ENCODE data around the gene GAS2. TPM values are rescaled to one million over a fixed set of nuclear protein-coding genes. Genes with fewer than 3 reads are reported as not detected.
A peak's percentile ranks its signal among the peaks of the same experiment; 100 is the strongest.

The GAS2 gene
- total RNA-seq, 1 donor from 2014 or later: 14.3 TPM

DNA sequence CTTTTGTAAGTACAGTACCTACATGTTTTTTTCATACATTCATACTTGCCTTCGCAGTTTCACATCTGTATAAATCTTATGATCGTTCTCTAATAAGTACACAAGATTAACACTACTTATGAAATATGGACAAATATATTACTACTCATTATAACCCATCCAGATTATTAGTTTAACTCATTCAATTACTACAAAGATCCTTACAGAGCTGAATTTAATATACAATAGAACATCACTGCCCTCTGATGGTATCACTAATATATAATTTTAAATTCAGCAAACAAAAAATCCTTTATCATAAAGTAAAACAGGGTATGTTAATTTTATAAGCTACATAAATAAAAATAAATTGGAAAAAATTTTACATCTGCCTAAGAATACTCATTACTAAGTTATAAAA, 155.8 kb downstream of the GAS2 start:
- intact Hi-C loops (cut with DNase I): no loop called here
- no peak for DNase-seq (ENCODE audit: low spot score)

- intact Hi-C loops (cut with DNase I): no loop called here
- DNase-seq (ENCODE audit: low spot score): no peak
Observed at GRCh38 chr11:22828373-22828772, 162.0 kb downstream of the GAS2 start.

DNA sequence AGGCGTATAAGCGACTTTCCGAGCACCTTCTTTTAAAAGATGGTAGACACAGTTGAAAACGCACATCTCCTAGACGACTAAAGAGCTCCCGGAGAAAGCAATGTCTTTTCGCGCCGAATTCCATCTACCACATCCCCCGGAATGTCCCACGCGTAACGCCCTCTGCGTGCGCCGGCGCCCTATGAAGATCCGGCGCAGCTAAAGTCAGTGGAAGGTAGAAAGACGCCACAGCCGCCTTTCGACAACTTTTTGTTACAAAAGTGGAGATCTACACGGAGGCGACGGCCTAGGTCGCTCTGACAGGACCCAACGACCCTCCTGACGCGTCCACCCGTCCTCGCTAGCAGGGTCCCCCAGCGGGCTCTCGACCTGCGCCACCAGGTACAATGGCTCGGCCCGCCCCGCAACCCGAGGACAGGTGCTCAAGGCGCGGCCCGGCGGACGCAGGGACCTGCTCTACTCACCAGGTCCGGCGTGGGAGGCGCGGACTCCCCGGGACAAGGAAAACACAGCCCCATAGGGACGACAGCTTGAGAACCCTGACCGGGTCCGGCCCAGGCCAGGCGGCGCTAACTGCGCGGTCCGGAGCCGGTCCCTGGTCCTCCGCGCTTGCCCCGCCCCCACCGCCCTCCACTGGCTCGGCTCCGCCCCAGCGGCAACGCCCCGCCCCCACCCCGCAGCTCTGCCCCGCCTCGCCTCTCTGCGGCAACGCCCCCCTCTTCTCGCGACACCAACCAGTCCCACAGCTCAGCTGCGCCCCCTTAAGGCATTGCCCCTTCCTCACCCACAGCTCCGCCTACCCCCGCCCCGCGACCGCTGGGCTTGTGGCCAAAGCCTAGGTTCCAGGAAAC, 163.0 kb downstream of the GAS2 start, which contains the start of gene SVIP:
Gene SVIP, minus strand, starts transcription at position 571 of the 851 bp plus-strand sequence. Its CDS starts 53 bp downstream, at position 518.
- intact Hi-C loops (cut with DNase I): no loop called here
- peak; percentile 98 for DNase-seq (ENCODE audit: low spot score)

DNA sequence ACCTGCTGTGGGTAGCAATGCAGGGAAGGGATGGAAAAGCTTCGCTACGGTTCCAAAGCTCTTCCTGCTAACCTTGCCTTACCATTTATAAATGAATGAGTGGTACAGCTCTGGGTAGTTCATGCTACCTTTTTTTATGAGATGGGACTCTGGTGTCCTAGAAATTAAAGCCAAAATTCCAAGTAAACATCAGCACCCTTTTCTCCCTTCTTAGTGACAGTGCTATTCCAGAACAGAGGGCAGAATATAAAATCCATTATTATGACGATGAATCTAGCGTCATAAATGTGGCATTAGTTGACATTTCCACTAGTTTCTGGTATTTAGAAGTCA, 163.6 kb downstream of the GAS2 start:
- intact Hi-C loops (cut with DNase I): no loop called here
- DNase-seq (ENCODE audit: low spot score): no peak

- no peak for DNase-seq (ENCODE audit: low spot score)
- intact Hi-C loops (cut with DNase I): no loop called here
Observed at GRCh38 chr11:22832315-22833015, 166.1 kb downstream of the GAS2 start.

DNA sequence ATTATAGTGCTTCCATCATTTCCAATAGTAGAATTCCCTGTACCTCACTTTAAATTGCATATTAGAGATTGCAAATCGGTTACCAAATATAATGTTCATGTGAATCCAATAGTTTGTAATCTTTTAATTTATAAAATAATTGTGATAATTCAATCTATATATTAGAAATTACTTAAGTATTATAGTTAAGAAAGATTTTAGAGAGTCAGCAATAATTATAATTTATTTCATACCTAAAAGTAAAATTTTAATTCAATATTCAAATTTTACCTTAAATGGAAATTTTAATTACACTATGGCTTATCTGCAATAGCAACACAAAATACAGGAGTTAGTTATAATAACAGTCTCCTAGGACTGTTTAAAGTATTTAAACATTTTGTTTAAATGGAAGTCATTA, 180.3 kb downstream of the GAS2 start:
- intact Hi-C loops (cut with DNase I): no loop called here

GRCh38 chr11:22851477-22851876, 185.1 kb downstream of the GAS2 start:
- no peak for DNase-seq (ENCODE audit: low spot score)
- intact Hi-C loops (cut with DNase I): no loop called here

More for the DNA sequence above, 180.3 kb downstream of the GAS2 start:
- DNase-seq (ENCODE audit: low spot score): no peak

DNA sequence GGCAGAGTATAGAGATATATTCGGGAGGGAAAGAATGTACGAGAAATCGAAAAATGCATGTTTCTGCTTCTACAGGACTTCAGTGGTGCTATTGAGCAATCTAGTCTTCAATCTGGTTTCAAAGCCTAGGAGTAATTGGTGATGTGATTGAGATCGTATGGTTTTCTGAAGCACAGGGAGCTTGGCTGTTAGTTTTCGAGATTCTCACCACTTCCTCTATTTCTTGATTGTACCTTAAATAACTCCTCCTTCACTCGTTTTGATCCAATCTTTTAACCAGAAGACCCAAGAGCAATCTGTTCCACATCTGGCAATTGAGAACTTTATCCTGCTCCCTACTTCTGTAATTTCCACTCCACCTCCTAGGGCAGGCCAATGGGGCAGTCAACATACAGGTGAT, 193.3 kb downstream of the GAS2 start:
- intact Hi-C loops (cut with DNase I): no loop called here
- DNase-seq (ENCODE audit: low spot score): no peak

DNA sequence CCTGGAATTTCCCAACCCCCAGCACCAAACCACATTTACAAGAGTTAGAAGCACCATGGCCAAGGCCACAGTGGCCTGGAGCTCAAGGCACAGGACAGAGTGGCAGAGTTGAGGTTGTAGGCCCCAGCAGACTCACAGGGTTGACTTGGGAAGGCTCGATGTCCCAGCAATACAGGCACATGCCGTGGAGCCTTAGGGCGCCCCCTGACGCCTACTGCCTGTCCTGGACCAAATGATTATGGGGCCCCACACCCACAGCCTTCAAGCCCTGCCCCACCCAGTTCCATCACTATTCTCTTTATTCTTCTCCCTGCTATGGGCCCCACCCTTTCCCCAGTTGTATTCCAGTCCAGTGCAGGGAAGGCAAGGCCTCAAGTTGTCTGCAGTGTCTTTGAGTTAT, 193.8 kb downstream of the GAS2 start, which contains the start of gene CCDC179:
Gene CCDC179, minus strand, starts transcription at position 234 of the 400 bp plus-strand sequence. Its CDS starts 53 bp downstream, at position 181.
- intact Hi-C loops (cut with DNase I): no loop called here
- DNase-seq (ENCODE audit: low spot score): no peak

Other genes starting within 250 kb of the GAS2 start
- 6.1 TPM for gene FANCF, start 40.8 kb upstream of the GAS2 start, total RNA-seq
- 26.0 TPM for gene SVIP, start 163.2 kb downstream of the GAS2 start, total RNA-seq
- gene CCDC179, start 193.9 kb downstream of the GAS2 start, total RNA-seq: not detected

All from cardiac septum (tissue), 1 donor.